ENCODE data around the gene NDUFA6. TPM values are rescaled to one million over a fixed set of nuclear protein-coding genes. Genes with fewer than 3 reads are reported as not detected.

Gene NDUFA6
- total and polyA plus RNA-seq, 2 of the 13 experiments (the other 11 are each of a cell fraction or from before 2014, with no cell fraction given): 68.5 to 87.8 TPM

- no peak for TF ChIP-seq ZNF20 (CRISPR knock-in tag; IDR thresholded peaks at IDR 0.05)
- TF ChIP-seq ZBTB40 (IDR thresholded peaks at IDR 0.05): no peak
- TF ChIP-seq ZBTB40 (CRISPR knock-in tag; IDR thresholded peaks at IDR 0.05): no peak; the same call in 1 of the 2 replicates
- no peak for TF ChIP-seq MEIS1 (CRISPR knock-in tag; IDR thresholded peaks at IDR 0.05; ENCODE audit: borderline replicate concordance)
- no peak for TF ChIP-seq ZNF253 (CRISPR knock-in tag; IDR thresholded peaks at IDR 0.05; ENCODE audit: borderline replicate concordance)
- no peak for TF ChIP-seq SNRNP70 (IDR thresholded peaks at IDR 0.05; ENCODE audit: low read depth, low read length)
- no peak for TF ChIP-seq NFRKB (IDR thresholded peaks at IDR 0.05)
- TF ChIP-seq ZNF788 (CRISPR knock-in tag; IDR thresholded peaks at IDR 0.05; ENCODE audit: borderline replicate concordance): 0 out of 2 replicates have a peak, but pooled peaks have one; percentile 1
- TF ChIP-seq SUZ12 (IDR thresholded peaks at IDR 0.05; ENCODE audit: low read depth, low read length): no peak
- no peak; the same call in 1 of the 2 replicates for TF ChIP-seq ZBTB7B (CRISPR knock-in tag; IDR thresholded peaks at IDR 0.05)
- TF ChIP-seq RARA (CRISPR knock-in tag; IDR thresholded peaks at IDR 0.05): no peak
- TF ChIP-seq HMGXB3 (CRISPR knock-in tag; IDR thresholded peaks at IDR 0.05; ENCODE audit: borderline replicate concordance): no peak
- peak; percentile 13 for TF ChIP-seq SRSF1 (optimal IDR thresholded peaks at IDR 0.05; ENCODE audit: low read depth, low read length)
- TF ChIP-seq ETV6 (CRISPR knock-in tag; conservative IDR thresholded peaks at IDR 0.05): no peak
- TF ChIP-seq ATRX (CRISPR knock-in tag; IDR thresholded peaks at IDR 0.05; ENCODE audit: borderline replicate concordance): no peak
- TF ChIP-seq HNRNPH1 (optimal IDR thresholded peaks at IDR 0.05; ENCODE audit: low read depth, low read length): no peak
These were observed 11.9 kb downstream of the NDUFA6 start (continued) for GRCh38 chr22:42078469-42079318.

All from HepG2 (cell line).